HepG2 (cell line): Measurements from ENCODE around the gene TPM3. TPM values are rescaled to one million over a fixed set of nuclear protein-coding genes. Genes with fewer than 3 reads are reported as not detected.
A peak's percentile ranks its signal among the peaks of the same experiment; 100 is the strongest.

Experiments used
- DR1 ChIP-seq: sonication (generic); formaldehyde crosslinking; IDR thresholded peaks from 2 replicates; pipeline ENCODE4 v1.8.0; 2021; ENCODE audit warnings: mild to moderate bottlenecking, missing genetic modification reagents, inconsistent platforms
- FOSL2 ChIP-seq: sonication (generic); formaldehyde crosslinking; IDR thresholded peaks from 2 replicates; pipeline ENCODE4 v1.4.0; 2020; ENCODE audit warnings: missing genetic modification reagents
- FOXJ3 ChIP-seq: sonication (generic); formaldehyde crosslinking; IDR thresholded peaks from 2 replicates; pipeline ENCODE4 v1.4.0; 2020; ENCODE audit warnings: missing genetic modification reagents, mild to moderate bottlenecking, borderline replicate concordance
- FOXO1 ChIP-seq: sonication (generic); formaldehyde crosslinking; IDR thresholded peaks from 2 replicates; pipeline ENCODE4 v1.4.0; 2020; ENCODE audit warnings: missing genetic modification reagents
- KLF12 ChIP-seq: sonication (generic); formaldehyde crosslinking; IDR thresholded peaks from 2 replicates; pipeline ENCODE4 v1.4.0; 2020; ENCODE audit warnings: missing genetic modification reagents, borderline replicate concordance
- NR2C2 ChIP-seq: sonication (generic); formaldehyde crosslinking; IDR thresholded peaks from 2 replicates; pipeline ENCODE4 v1.4.0; 2020; ENCODE audit warnings: missing genetic modification reagents, mild to moderate bottlenecking, moderate library complexity, borderline replicate concordance
- PPARG ChIP-seq: conservative IDR thresholded peaks from 2 replicates; pipeline ENCODE4 v1.6.1; 2016; ENCODE audit warnings: missing biosample characterization, missing genetic modification reagents
- SIN3A ChIP-seq: IDR thresholded peaks from 2 replicates; pipeline ENCODE4 v1.6.1; 2011; ENCODE audit warnings: low read depth, mild to moderate bottlenecking, control low read depth, low read length, borderline replicate concordance
- TBX3 ChIP-seq: fragments of 450-650 bp; IDR thresholded peaks from 2 replicates; pipeline ENCODE4 v1.6.1; 2017; ENCODE audit warnings: antibody characterized with exemption, mild to moderate bottlenecking, inconsistent platforms, borderline replicate concordance
- TOE1 ChIP-seq: sonication (generic); formaldehyde crosslinking; IDR thresholded peaks from 2 replicates; pipeline ENCODE4 v1.4.0; 2020; ENCODE audit warnings: mild to moderate bottlenecking, missing genetic modification reagents
- ZBTB49 ChIP-seq: sonication (generic); formaldehyde crosslinking; IDR thresholded peaks from 2 replicates; pipeline ENCODE4 v1.4.0; 2020; ENCODE audit warnings: missing genetic modification reagents, borderline replicate concordance
- ZNF557 ChIP-seq: sonication (generic); formaldehyde crosslinking; IDR thresholded peaks from 2 replicates; pipeline ENCODE4 v1.4.0; 2020; ENCODE audit warnings: missing genetic modification reagents
- ZNF772 ChIP-seq: sonication (generic); formaldehyde crosslinking; IDR thresholded peaks from 2 replicates; pipeline ENCODE4 v1.5.0; 2020; ENCODE audit warnings: mild to moderate bottlenecking, missing genetic modification reagents
- polyA plus RNA-seq, 8 experiments: library from polyadenylated mRNA; depleted of rRNA in 3 of 8; stranded (reverse) in 7 of 8; unstranded in 1 of 8; fragments of >200 nt; fragmentation: Illumina TruSeq in 4 of 8; extraction: Trizol in 4 of 8; gene quantifications; 2 replicates each; pipeline versions ENCODE4 v1.2.1 to v1.2.3, GENCODE V29; 2011 to 2016; ENCODE audit warnings: low read depth in 4 of 8, missing spikeins in 1 of 8, mixed read lengths in 1 of 8; ENCODE audit not compliant: insufficient read depth in 1 of 8
- total RNA-seq, 5 experiments: library from RNA; depleted of rRNA; stranded (reverse); fragments of >200 nt; fragmentation: Illumina TruSeq; extraction: Trizol; gene quantifications; 2 replicates each; pipeline ENCODE4 v1.2.3, GENCODE V29; 2016; ENCODE audit warnings: low read depth in 1 of 5
- TF ChIP-seq, protein P1 (sequence below): sonication (generic); formaldehyde crosslinking; conservative IDR thresholded peaks from 2 replicates; pipeline ENCODE4 v1.4.0; 2020; ENCODE audit warnings: missing genetic modification reagents
- TF ChIP-seq, protein P2 (sequence below): sonication (generic); formaldehyde crosslinking; IDR thresholded peaks from 2 replicates; pipeline ENCODE4 v1.8.0; 2022; ENCODE audit warnings: missing genetic modification reagents, mild to moderate bottlenecking, borderline replicate concordance
- TF ChIP-seq, protein P3 (sequence below): IDR thresholded peaks from 2 replicates; pipeline ENCODE4 v1.6.1; 2016; ENCODE audit warnings: low read depth, missing genetic modification reagents, missing compliant biosample characterization

TPM3 gene
- total and polyA plus RNA-seq, 2 of the 13 experiments (the other 11 are each of a cell fraction or from before 2014, with no cell fraction given): 160 to 307 TPM

DNA sequence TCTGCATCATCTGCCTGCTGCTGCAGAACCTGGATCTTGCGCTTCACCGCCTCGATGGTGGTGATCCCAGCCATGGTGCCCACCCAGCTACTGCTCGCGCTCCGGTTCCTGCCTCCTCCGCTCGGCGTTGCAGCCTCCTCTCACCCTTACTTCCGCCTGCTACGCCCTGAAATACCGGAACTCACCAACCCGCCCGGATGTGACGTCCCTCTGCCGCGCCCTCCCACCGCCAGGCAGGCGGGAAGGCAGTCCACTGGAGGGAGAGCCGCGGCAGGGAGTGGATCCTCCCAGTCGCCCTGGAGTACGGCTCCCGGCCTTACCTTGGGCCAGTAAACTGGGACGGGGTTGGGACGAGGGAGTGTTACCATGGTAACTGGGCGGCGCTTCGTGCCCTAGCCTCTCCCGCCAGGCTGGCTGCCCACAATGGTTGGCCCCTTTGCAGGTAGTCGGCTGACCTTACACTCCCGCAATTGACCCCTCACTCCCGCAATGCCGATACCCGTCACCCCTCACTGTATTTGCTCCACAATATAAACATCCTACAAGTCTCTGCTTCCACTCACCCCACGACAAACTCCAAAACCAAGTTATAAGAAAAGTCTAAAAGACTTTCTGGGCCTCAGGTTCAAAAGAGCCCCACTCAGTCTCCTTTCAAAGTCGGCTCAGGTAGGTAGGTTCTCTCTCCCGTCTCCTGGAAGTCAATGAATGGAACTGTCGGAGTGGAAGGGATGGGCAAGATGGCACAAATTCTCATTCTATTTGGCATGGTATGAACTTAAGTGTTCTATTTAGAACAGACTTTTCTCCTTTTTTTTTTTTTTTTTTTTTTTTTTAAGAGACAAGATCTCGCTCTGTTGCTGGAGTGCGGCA lies 8.6 kb downstream of the TPM3 start (continued):
- TF ChIP-seq PPARG (CRISPR knock-in tag) (peak; percentile 55; the same call in 1 of the 2 replicates), FOXJ3 (CRISPR knock-in tag) (no peak), TBX3 (peak; percentile 5; the same call in 1 of the 2 replicates), TOE1 (CRISPR knock-in tag) (no peak), NR2C2 (CRISPR knock-in tag) (peak; percentile 57; the same call in 1 of the 2 replicates), SIN3A (peak; percentile 91; the same call in 1 of the 2 replicates), FOSL2 (peak; percentile 32; the same call in 1 of the 2 replicates), ZNF557 (CRISPR knock-in tag) (no peak), ZNF772 (CRISPR knock-in tag) (peak; percentile 65; the same call in 1 of the 2 replicates), FOXO1 (CRISPR knock-in tag) (peak; percentile 65), DR1 (CRISPR knock-in tag) (peak; percentile 95), KLF12 (peak; percentile 82), ZBTB49 (CRISPR knock-in tag) (no peak)
- TF ChIP-seq, protein P1, sequence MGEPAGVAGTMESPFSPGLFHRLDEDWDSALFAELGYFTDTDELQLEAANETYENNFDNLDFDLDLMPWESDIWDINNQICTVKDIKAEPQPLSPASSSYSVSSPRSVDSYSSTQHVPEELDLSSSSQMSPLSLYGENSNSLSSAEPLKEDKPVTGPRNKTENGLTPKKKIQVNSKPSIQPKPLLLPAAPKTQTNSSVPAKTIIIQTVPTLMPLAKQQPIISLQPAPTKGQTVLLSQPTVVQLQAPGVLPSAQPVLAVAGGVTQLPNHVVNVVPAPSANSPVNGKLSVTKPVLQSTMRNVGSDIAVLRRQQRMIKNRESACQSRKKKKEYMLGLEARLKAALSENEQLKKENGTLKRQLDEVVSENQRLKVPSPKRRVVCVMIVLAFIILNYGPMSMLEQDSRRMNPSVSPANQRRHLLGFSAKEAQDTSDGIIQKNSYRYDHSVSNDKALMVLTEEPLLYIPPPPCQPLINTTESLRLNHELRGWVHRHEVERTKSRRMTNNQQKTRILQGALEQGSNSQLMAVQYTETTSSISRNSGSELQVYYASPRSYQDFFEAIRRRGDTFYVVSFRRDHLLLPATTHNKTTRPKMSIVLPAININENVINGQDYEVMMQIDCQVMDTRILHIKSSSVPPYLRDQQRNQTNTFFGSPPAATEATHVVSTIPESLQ (CRISPR knock-in tag): no peak
- TF ChIP-seq, protein P2, sequence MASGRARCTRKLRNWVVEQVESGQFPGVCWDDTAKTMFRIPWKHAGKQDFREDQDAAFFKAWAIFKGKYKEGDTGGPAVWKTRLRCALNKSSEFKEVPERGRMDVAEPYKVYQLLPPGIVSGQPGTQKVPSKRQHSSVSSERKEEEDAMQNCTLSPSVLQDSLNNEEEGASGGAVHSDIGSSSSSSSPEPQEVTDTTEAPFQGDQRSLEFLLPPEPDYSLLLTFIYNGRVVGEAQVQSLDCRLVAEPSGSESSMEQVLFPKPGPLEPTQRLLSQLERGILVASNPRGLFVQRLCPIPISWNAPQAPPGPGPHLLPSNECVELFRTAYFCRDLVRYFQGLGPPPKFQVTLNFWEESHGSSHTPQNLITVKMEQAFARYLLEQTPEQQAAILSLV (CRISPR knock-in tag): 0 out of 2 replicates have a peak, but pooled peaks have one; percentile 29
- TF ChIP-seq, protein P3, sequence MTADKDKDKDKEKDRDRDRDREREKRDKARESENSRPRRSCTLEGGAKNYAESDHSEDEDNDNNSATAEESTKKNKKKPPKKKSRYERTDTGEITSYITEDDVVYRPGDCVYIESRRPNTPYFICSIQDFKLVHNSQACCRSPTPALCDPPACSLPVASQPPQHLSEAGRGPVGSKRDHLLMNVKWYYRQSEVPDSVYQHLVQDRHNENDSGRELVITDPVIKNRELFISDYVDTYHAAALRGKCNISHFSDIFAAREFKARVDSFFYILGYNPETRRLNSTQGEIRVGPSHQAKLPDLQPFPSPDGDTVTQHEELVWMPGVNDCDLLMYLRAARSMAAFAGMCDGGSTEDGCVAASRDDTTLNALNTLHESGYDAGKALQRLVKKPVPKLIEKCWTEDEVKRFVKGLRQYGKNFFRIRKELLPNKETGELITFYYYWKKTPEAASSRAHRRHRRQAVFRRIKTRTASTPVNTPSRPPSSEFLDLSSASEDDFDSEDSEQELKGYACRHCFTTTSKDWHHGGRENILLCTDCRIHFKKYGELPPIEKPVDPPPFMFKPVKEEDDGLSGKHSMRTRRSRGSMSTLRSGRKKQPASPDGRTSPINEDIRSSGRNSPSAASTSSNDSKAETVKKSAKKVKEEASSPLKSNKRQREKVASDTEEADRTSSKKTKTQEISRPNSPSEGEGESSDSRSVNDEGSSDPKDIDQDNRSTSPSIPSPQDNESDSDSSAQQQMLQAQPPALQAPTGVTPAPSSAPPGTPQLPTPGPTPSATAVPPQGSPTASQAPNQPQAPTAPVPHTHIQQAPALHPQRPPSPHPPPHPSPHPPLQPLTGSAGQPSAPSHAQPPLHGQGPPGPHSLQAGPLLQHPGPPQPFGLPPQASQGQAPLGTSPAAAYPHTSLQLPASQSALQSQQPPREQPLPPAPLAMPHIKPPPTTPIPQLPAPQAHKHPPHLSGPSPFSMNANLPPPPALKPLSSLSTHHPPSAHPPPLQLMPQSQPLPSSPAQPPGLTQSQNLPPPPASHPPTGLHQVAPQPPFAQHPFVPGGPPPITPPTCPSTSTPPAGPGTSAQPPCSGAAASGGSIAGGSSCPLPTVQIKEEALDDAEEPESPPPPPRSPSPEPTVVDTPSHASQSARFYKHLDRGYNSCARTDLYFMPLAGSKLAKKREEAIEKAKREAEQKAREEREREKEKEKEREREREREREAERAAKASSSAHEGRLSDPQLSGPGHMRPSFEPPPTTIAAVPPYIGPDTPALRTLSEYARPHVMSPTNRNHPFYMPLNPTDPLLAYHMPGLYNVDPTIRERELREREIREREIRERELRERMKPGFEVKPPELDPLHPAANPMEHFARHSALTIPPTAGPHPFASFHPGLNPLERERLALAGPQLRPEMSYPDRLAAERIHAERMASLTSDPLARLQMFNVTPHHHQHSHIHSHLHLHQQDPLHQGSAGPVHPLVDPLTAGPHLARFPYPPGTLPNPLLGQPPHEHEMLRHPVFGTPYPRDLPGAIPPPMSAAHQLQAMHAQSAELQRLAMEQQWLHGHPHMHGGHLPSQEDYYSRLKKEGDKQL (CRISPR knock-in tag): no peak
